Kidney epithelial cell (primary cell): ENCODE measurements around the gene TBC1D21. TPM values are rescaled to one million over a fixed set of nuclear protein-coding genes. Genes with fewer than 3 reads are reported as not detected.

Experiments
- DNase-seq: peaks from one replicate; pipeline ENCODE4 v3.0.0-alpha.2; 2010; ENCODE audit warnings: low read depth
- H3K27me3 ChIP-seq: 2 replicates; pipeline ENCODE4 v1.6.0; 2011; ENCODE audit warnings: low read length; ENCODE audit not compliant: control insufficient read depth, insufficient read depth
- H3K36me3 ChIP-seq: 2 replicates; pipeline ENCODE4 v1.5.1; 2011; ENCODE audit warnings: low read length; ENCODE audit not compliant: control insufficient read depth, insufficient read depth
- H3K4me3 ChIP-seq: 2 replicates; pipeline ENCODE4 v1.5.1; 2011; ENCODE audit warnings: low read depth, mild to moderate bottlenecking, control low read depth, low read length
- CTCF ChIP-seq: IDR thresholded peaks from 2 replicates; pipeline ENCODE4 v1.5.1; 2011; ENCODE audit warnings: mild to moderate bottlenecking, moderate library complexity, low read length, control low read depth, inconsistent platforms; ENCODE audit not compliant: insufficient read depth, poor library complexity, severe bottlenecking
- total RNA-seq: library from RNA; depleted of rRNA; stranded (reverse); fragments of >200 nt; gene quantifications from 2 replicates; pipeline ENCODE4 v1.2.3, GENCODE V29; 2015

Gene TBC1D21
- total RNA-seq, 1 donor from 2014 or later: not detected

GRCh38 chr15:73886717-73887345 is 13.5 kb downstream of the TBC1D21 start:
- Histone ChIP-seq H3K27me3 (peaks cover 13% of the 10 kb centered on the region), H3K36me3 (no peaks in the 10 kb centered on the region), H3K4me3 (no peak overlapping the region)
- DNase-seq: no peak
- no peak for TF ChIP-seq CTCF

- DNase-seq: no peak
- no peak for TF ChIP-seq CTCF
- peaks cover 10% of the 10 kb centered on the region for H3K27me3 ChIP-seq
Observed at GRCh38 chr15:73887481-73887880, 14.1 kb downstream of the TBC1D21 start.

GRCh38 chr15:73888224-73889041 is 15.1 kb downstream of the TBC1D21 start:
- DNase-seq: no peak
- H3K36me3 ChIP-seq: no peaks in the 10 kb centered on the region
- no peak overlapping the region for H3K4me3 ChIP-seq
- no peak for TF ChIP-seq CTCF
- H3K27me3 ChIP-seq: peaks cover 10% of the 10 kb centered on the region

More at GRCh38 chr15:73887481-73887880, 14.1 kb downstream of the TBC1D21 start:
- H3K4me3 ChIP-seq: no peak overlapping the region
- no peaks in the 10 kb centered on the region for H3K36me3 ChIP-seq

GRCh38 chr15:73889053-73889761 is 15.8 kb downstream of the TBC1D21 start:
- H3K4me3 ChIP-seq: no peak overlapping the region
- no peaks in the 10 kb centered on the region for H3K36me3 ChIP-seq
- peaks cover 10% of the 10 kb centered on the region for H3K27me3 ChIP-seq
- DNase-seq: no peak
- TF ChIP-seq CTCF: no peak

GRCh38 chr15:73889762-73890124 is 16.4 kb downstream of the TBC1D21 start:
- no peaks in the 10 kb centered on the region for H3K36me3 ChIP-seq
- DNase-seq: no peak
- peaks cover 8% of the 10 kb centered on the region for H3K27me3 ChIP-seq
- TF ChIP-seq CTCF: no peak
- H3K4me3 ChIP-seq: no peak overlapping the region
